NCI-H510A (cell line): Measurements from ENCODE around the gene MICAL2.
A peak's percentile ranks its signal among the peaks of the same experiment; 100 is the strongest.

Experiments
- DNase-seq: peaks from one replicate; lab custom pipeline; 2025; lab: John Stamatoyannopoulos, UW

MICAL2 gene

GRCh38 chr11:12171921-12172320, 61.5 kb downstream of the MICAL2 start:
- no peak for DNase-seq

- DNase-seq, result no peak
Observed at GRCh38 chr11:12172493-12173013, 62.2 kb downstream of the MICAL2 start.

- DNase-seq, result no peak
Observed at GRCh38 chr11:12173111-12173510, 62.7 kb downstream of the MICAL2 start.

- no peak for DNase-seq
Observed at GRCh38 chr11:12174128-12174476, 63.7 kb downstream of the MICAL2 start.

- no peak for DNase-seq
Observed at GRCh38 chr11:12174477-12175143, 64.2 kb downstream of the MICAL2 start.

- DNase-seq, result no peak
Observed at GRCh38 chr11:12175694-12176241, 65.4 kb downstream of the MICAL2 start.

GRCh38 chr11:12176410-12176809, 66.0 kb downstream of the MICAL2 start:
- DNase-seq, result no peak

- DNase-seq, result no peak
Observed at GRCh38 chr11:12177739-12178338, 67.4 kb downstream of the MICAL2 start.

GRCh38 chr11:12179019-12179418, 68.6 kb downstream of the MICAL2 start:
- no peak for DNase-seq

- peak; percentile 59 for DNase-seq
Observed at GRCh38 chr11:12179531-12179930, 69.1 kb downstream of the MICAL2 start.

GRCh38 chr11:12180257-12181205, 70.1 kb downstream of the MICAL2 start:
- DNase-seq, result no peak

GRCh38 chr11:12182302-12182675, 71.9 kb downstream of the MICAL2 start:
- DNase-seq, result no peak

- no peak for DNase-seq
Observed at GRCh38 chr11:12182676-12183541, 72.5 kb downstream of the MICAL2 start.

GRCh38 chr11:12183827-12184620, 73.6 kb downstream of the MICAL2 start:
- DNase-seq, result no peak

GRCh38 chr11:12184699-12185098, 74.3 kb downstream of the MICAL2 start:
- DNase-seq, result no peak

- DNase-seq, result no peak
Observed at GRCh38 chr11:12185106-12185690, 74.8 kb downstream of the MICAL2 start.

- peak; percentile 31 for DNase-seq
Observed at GRCh38 chr11:12185914-12186313, 75.5 kb downstream of the MICAL2 start.

GRCh38 chr11:12186701-12187100, 76.3 kb downstream of the MICAL2 start:
- no peak for DNase-seq

- no peak for DNase-seq
Observed at GRCh38 chr11:12187399-12187798, 77.0 kb downstream of the MICAL2 start.
